ENCODE data around the gene ARFGEF3. TPM values are rescaled to one million over a fixed set of nuclear protein-coding genes. Genes with fewer than 3 reads are reported as not detected.
"Not testable (repeated sequence)": the region's sequence is repeated elsewhere in the genome, so short reads cannot be mapped to it uniquely, and the experiment has no call there.

The ARFGEF3 gene
- polyA plus RNA-seq, 5 donors, result 5.1 to 8.5 (median 6.0) TPM

DNA sequence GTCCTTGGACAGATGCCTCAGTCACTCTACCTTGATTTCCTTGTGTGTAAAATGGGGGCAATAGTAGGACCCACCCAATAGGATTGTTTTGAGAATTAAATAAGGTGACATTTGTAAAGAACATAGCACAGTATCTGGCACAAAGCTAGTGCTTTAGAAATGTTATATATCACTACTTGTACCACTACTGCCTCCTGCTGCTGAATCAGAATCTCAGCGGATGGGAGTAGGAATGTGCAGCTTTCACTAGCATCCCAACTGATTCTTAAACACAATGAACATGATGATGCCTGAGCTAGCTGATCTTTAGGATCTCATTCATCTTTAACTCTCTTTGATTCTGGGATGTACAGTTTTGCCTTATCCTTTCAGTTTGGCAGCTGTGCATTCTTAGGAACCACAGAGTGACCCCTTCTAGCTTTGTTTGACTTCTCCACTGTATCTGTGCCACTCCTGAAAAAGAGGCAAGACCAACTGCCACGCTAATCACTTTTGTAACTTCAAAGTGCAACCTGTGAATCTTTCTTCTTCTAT is 49.4 kb downstream of the ARFGEF3 start:
- no peak for DNase-seq

DNA sequence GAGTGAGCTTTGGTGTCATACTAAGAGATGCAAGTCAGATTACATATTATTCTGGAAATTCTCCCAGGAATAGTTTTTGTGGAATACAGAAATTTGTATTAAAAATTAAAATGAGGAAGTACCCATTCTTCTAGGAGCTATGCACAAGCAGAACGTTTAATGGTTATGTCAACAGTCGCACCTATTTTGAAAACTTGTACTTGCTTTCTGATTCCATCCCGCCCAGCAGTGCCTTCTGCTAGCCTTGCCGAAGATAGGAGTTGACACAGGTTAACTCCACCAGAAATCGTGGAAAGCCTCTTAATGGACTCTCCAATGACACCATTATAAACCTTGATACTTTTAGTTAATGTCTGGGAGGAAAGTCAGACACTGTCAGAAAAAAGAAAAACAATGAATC is 49.9 kb downstream of the ARFGEF3 start:
- no peak for DNase-seq

DNA sequence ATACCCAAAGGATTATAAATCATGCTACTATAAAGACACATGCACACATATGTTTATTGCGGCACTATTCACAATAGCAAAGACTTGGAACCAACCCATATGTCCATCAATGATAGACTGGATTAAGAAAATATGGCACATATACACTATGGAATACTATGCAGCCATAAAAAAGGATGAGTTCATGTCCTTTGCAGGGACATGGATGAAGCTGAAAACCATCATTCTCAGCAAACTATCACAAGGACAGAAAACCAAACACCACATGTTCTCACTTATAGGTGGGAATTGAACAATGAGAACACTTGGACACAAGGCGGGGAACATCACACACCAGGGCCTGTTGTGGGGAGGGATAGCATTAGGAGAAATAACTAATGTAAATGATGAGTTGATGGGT is 50.8 kb downstream of the ARFGEF3 start:
- not testable (repeated sequence) for DNase-seq

DNA sequence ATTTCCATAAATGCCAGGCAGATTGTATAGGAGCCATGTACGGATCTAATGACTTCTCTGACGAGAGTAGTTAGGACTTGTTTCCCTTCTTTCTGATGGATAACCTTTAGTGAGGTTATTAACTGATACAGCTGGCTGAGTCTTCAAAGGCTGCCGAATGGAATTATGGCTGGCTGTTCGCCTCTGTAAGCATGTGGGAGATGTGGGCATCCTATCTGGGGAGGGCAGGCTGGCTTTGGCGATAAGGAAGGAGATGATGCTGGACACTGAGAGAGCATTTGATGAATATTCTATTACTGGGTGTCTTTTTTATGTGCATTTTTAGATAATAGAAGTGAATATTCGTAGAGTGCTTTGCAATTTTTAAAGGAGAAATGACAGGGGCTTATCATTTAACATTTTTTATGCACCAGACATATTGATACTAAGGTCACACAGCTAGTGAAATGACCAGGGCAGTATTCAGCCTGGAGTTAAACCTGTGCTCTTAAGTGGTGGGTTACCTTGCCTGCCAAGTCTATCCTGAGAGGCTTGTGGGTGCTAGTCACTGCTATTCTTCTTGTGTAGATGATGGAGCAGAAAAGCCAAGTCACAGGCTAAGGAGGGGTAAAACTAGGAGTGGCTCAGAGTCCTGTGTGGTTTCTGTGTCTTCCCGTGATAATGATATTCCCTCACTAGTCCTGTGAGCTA is 53.5 kb downstream of the ARFGEF3 start:
- no peak for DNase-seq

DNA sequence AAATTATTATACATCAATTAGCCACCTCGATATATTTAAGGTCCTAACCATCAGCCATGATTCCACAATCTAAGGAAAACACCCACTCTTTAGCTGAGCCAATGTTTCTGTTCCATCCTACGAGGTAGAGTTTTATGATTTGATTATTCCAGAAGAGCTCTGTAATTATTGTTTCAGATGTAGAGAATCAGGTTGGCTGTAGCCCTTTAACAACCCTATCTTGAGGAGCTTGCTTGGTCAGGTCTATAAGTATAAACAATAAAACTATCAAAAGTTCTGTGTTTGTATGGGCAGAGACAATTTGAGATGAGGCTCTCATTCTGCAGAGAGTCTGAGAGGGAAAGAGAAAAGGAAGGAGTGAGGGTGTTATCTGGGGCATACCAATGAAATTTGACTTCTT is 56.7 kb downstream of the ARFGEF3 start, which contains the start of gene PBOV1:
TSS of gene PBOV1 (minus strand) at position 43 of the 400 bp plus-strand sequence. CDS start 96 bp downstream, outside the sequence.
- DNase-seq, result no peak

DNA sequence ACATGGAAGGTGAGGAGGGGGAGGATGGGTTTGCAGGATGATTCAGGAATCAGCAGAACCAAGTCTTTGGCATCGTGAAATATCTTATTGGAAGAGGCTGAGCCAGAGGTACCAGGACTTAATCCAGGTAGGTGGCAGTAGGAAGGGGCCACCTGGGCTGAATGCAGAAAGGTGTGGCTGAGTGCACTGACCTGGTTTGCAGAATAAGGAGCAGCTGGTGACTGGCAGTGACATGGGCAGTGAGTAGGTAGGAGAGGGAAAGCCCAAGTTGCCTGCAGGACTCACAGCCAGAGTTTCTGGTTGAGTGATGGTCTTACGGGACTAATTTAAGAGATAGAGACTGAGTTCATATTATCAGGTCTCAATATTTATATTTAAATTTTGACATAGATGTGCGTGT is 57.7 kb downstream of the ARFGEF3 start:
- no peak for DNase-seq

DNA sequence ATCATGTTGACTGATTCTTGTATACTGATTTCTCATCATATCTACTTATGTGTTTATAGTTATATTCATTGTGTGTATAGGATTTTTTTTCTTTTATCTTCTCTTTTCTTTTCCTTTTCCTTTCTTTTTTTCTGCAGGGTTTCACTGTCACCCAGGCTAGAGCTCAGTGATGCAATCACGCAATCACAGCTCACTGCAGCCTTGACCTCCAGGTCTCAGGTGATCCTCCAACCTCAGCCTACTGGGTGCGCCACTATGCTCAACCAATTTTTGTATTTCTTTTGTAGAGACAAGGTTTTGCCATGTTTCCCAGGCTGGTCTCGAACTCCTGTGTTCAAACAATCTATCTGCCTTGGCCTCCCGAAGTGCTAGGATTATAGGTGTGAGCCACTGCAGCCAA is 58.2 kb downstream of the ARFGEF3 start:
- DNase-seq, result no peak

DNA sequence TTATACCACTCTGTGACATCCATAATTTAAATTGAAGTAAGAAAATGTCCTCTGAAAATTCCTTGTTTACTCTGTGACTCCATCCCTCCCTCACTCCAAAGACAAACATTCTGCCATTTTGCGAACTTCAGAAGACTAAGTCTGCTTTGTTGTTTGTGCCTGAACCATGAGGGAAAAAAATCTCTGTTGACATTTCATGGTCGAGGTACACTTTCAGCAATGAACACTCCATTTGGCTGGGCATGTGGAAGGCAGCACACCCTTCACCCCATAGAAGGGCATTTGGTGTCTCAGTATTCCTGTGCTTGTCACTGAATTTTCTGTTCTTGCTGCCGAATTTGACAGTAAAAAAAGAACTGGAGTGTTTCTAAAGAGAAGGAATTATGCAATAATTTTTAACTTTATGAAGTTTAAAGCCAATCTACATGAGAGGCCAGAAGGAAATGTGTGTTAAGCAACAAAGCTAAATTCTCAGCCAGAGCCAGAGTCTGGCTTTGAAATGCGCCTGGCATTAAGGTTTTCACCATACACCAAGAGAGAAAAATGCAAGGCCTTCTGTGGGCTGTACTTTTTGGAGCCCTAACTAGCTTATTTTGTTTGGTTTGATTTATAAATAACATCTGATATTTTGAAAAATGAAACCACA is 61.3 kb downstream of the ARFGEF3 start:
- no peak for DNase-seq

DNA sequence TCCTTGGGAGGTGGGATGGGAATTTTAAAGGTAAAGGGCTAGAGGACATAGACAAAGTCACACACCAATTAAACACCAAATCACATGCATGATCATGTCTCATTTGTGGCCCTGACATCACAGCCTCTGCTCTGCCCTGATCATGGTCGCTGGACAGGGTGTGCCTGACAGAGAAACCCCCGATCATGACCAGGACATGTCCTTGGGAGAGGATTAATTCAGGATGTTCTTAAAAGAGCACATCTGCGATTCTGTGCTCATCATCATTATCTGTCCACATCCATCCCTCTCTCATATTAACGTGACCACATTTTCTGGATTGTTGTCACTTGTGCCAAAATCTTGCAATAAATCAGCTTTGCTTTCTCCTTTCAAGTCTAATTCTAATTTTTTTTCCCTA is 64.2 kb downstream of the ARFGEF3 start:
- no peak for DNase-seq

DNA sequence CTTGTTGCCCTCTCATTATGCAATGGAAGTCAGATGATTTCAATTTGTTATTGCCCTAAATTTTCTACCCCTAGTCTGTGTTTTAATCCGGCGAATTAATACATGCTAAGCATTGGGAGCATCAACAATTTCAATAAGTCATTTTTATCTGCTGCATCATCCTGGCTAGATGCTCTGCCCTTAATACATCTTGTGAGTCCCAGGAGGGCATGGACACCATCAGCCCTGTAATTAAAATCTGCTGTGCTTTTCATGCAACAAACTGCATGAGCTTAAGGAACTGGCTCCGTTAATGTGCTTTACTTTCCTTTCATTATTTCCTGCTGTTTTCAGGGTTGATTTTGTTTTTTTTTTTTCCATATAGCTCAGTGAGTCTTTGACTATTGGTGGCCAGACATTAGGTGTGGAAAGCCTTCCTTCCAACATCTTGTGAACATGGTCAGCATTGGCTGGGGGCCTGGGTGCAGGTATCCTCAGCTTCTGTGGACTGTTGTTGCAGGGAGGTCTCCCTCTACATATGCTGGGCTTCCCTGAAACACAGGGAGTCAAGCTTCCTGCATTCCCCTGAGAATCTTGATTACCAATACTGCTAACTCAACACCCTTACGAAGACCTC is 65.1 kb downstream of the ARFGEF3 start:
- no peak for DNase-seq

DNA sequence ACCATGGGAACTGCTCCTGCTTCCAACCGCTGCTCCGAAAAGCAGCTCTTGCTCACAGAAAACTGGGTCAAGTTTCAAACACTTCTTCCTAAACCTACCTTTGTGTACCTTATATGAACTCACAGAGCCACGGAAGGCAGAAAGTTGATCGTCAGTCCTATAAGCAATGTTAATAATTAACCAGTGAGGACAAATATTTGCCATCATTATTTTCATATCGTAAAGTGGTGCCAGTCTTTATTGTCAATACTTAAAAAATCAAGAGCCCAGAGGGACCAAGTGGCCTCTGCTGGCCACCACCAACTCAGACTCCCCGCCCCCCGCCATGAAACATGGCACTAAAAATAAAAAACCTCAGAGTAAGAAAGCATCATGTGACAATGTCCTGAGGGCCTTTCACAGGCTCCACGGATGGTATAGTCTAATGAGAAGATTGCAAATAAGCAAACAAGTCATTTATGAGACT is 65.6 kb downstream of the ARFGEF3 start:
- peak; percentile 33 to 38 for DNase-seq

DNA sequence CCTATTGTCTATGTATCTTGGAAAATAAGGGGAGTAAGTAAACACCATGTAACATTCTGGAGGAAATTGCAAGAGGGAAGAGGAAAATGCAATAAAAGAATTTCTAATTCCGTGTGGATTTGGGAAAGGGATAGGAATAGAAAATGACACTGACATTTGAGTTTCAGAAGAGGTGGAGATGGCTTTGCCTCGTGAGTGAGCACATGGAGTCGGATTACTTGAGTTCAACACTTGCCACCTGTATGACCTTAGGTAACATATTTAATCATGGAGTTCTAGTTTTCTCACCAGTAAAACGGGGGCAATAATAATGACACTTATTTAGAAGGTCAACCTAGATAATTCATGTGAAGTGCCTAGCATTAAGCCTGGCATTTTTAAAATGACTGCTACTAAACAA is 67.3 kb downstream of the ARFGEF3 start:
- no peak for DNase-seq

DNA sequence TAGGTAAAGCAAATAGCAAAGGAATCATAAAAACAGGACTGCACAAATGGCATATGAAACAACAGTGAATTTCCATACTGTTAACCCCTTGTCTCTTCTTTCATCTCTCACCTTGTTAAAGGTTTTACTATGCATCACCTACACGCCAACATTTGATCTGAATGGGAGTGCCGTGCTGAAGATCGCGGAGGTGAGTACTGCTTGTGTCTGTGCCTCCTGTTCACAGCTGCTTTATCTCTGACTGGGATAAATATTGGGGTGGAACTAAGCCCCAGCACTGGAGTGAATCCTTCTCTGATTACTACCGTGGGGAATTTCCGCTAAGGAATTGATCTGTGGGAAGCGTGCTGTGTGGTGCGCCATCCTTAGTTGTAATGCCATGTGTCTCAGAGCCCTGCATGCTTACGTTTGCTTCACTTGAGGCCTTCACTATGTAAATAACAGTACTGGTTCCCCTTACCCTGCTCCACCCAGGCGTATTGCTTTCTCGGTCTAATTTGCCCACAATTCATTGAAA is 68.0 kb downstream of the ARFGEF3 start:
- DNase-seq, result no peak

DNA sequence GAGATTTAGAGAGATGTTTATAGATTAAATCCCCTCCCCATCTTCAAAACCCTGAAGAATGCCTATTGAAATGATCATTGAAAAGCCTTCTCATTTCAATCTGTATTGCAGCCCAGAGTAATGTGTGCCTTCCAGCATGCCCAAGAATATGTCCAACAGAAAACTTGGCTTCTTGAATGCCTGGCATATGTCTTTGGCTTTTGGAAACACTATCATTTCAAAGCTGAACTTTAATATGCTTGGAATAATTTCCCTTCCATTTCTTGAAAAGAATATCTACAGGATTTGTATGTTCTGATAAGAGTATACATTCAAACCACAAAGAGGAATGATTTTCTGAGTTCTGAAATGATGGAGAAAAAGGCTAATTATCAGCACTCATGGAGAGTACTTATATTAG is 68.5 kb downstream of the ARFGEF3 start:
- DNase-seq, result no peak

DNA sequence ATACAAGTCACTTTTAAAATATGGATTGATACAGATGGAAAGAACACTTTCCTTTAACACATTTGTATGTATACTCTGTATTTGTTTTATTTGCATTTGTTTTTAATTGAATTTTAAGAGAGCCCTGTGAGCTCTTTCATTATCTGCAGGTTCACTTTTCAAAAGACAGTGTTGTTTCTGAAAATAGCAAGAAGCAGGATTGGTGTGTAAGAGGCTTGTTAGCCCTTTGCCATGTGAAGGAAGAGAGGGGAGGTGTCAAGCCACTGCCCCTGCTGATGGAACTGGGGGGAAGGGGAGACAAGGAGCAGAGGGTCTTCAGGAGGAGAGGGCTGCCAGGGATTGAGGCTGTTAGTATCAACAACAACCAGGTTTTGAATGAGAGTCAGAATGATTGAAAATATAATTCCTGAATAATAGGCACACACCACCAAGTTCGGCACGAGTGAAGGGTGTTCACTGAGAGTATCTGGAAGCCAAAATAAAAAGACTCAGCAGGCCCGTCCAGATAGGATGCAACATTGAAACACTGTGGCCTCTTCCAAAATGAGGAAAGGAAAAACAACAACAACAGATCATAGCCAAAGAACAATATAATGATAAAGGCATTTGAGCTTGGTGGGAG is 69.1 kb downstream of the ARFGEF3 start:
- DNase-seq, result no peak

DNA sequence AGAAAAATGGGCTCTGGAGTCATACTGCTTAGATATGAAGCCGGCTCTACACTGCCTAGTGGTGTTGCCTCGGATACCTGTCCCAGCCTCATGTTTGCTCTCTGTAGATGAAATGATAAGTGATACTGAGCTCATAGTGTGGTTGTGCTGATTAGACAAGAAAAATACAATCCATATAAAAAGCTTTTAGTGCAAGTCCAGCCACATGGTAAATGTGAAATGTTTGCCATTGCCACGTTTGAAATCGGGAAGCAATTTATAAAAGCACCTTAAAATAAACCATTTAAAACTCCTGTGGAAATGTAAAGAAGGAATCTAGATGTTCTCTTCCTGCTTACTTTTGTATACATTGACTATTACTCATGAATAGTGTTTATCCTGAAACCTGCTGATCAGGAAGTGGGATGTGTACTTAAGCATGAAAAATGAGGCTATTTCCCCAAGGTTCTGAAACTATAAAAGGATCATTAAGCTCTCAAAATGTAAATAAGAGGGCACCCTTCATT is 69.7 kb downstream of the ARFGEF3 start:
- DNase-seq, result peak in 1 of 2 donors; percentile 16

DNA sequence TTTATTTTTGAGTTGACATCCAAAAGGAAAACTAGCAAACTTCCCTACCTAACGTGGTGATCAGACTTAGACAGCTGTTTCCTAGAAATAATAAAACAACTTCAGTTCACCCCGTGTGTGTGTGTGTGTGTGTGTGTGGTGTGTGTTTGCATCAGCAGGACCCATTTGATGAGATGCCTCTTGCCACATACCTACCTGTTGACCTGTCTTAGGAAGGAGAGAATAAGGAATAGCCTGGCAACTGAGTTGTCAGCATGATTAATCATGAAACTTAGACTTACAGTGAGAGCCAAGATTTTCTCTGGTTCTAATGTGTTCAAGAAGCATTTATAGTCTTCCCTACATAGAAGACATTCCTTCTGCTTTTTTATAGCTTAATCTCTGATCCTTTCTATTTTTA is 72.6 kb downstream of the ARFGEF3 start:
- no peak for DNase-seq

DNA sequence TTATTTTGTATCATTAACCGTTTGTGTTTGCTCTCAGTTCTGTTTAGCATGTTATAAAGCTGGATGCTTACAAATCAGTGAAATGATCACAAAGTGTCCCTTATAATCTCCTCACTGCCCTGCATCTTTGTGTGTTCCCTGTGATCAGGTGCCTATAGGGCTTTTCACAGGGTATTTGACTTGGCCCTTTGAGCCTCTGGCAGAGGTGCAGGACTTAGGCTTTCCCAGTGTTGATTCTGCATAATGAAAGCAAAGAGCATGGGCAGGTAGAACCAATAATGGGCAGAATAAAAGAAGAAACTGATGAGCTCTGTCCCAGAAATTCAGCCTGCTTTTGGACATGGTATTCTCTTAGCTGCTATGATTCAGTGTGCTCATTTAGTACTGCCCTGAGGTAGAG is 73.5 kb downstream of the ARFGEF3 start:
- no peak for DNase-seq

DNA sequence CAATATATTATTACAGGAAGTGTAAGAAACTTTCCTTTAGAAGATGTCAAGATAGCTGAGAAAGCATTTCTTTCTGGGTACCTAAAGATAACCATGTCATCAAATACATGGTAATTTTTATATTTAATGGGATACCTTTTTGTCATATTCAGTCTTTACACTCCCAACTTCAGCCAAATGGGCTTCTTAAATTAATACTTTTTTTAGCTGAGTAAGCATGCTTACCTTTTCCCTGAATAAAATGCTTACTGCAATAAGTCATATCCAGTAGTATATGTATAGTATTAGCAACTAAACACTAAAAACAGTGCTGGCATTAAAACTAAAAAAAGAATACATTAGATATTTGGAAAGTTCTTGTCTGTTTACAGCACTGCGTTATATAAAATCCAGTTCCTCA is 74.0 kb downstream of the ARFGEF3 start:
- DNase-seq, result no peak

DNA sequence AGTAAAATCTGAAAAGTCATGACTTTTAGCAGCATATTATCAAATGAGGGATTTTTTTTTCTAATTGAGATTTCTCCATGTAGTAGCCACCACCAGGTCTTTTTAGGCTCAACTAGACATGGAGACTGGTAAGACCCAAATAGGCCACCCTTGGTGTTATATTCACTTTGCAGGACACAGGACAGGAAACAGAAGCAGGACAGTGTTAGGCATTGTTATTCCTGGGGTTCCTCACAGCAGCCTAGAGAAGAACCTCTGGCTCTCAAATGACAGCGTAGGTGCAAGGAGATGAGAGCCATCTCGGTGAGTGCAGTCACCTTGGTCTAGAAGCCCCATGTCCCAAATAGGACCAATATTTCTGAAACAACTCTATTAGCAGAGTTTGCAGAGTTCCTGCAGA is 75.7 kb downstream of the ARFGEF3 start:
- DNase-seq, result no peak

DNA sequence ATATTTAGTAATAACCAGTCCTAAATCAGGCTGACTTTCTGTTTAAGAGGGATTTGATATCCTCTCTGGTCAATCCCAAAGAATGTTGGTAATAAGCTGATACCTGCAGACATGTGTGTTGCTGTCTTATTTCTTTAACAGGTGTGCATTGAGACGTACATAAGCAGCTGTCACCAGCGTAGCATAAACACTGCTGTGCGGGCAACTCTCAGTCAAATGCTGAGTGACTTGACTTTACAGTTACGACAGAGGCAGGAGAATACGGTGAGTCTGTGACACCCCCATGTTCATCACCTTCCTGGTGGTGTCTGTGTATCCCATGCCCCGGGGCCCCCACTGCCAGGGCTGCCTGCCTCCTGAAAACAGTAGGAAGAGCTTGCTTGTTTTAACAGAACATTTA is 76.6 kb downstream of the ARFGEF3 start:
- no peak for DNase-seq

DNA sequence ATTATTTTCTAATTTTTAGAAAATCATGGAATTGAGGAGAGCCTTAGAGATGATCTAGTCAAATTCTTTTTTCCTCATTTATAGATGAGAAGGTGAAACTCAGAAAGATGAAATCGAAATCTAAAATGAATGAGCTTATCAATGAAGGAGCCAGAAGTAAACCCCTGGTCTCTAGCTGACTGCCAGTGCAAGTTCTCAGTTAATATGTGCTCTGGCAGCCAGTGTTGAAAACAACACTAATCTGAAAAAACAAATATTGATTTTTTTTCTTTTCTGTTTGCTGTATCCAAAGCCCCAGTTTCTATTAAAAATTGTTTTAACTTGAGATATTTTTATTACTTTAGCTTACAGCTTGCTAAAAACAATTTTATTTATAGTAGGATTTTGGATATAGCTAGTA is 78.0 kb downstream of the ARFGEF3 start:
- DNase-seq, result no peak

All from right lung (tissue), 5 donors.